HepG2 (cell line): ENCODE data around the gene MKS1. TPM values are rescaled to one million over a fixed set of nuclear protein-coding genes. Genes with fewer than 3 reads are reported as not detected.

ENCODE experiments used
- EEA1 ChIP-seq: sonication (generic); formaldehyde crosslinking; IDR thresholded peaks from 2 replicates; pipeline ENCODE4 v1.5.1; 2020; ENCODE audit warnings: mild to moderate bottlenecking, missing genetic modification reagents, borderline replicate concordance
- ONECUT2 ChIP-seq: sonication (generic); formaldehyde crosslinking; IDR thresholded peaks from 2 replicates; pipeline ENCODE4 v1.4.0; 2020; ENCODE audit warnings: missing genetic modification reagents
- PHF8 ChIP-seq: sonication (generic); formaldehyde crosslinking; IDR thresholded peaks from 2 replicates; pipeline ENCODE4 v1.5.0; 2020; ENCODE audit warnings: missing genetic modification reagents
- RXRB ChIP-seq: IDR thresholded peaks from 2 replicates; pipeline ENCODE4 v1.6.1; 2016; ENCODE audit warnings: borderline replicate concordance, missing genetic modification reagents, missing compliant biosample characterization
- SIX1 ChIP-seq: sonication (generic); formaldehyde crosslinking; IDR thresholded peaks from 2 replicates; pipeline ENCODE4 v1.4.0; 2020; ENCODE audit warnings: missing genetic modification reagents, borderline replicate concordance
- SNRNP70 ChIP-seq: fragments of 200-400 bp; formaldehyde crosslinking; IDR thresholded peaks from 2 replicates; pipeline ENCODE4 v1.6.1; 2017; ENCODE audit warnings: mild to moderate bottlenecking, low read depth, low read length, moderate library complexity
- TBL1XR1 ChIP-seq: fragments of 150-350 bp; IDR thresholded peaks from 2 replicates; pipeline ENCODE4 v1.6.1; 2014; ENCODE audit warnings: borderline replicate concordance, low read length; ENCODE audit not compliant: partially characterized antibody
- YY1 ChIP-seq: IDR thresholded peaks from 2 replicates; pipeline ENCODE4 v1.6.1; 2011; ENCODE audit warnings: low read length, low read depth, moderate library complexity, mild to moderate bottlenecking; ENCODE audit not compliant: insufficient read depth, insufficient replicate concordance
- ZNF232 ChIP-seq: sonication (generic); formaldehyde crosslinking; IDR thresholded peaks from 2 replicates; pipeline ENCODE4 v1.4.0; 2020; ENCODE audit warnings: missing genetic modification reagents, borderline replicate concordance
- ZNF292 ChIP-seq: sonication (generic); formaldehyde crosslinking; IDR thresholded peaks from 2 replicates; pipeline ENCODE4 v1.8.1; 2022; ENCODE audit warnings: mild to moderate bottlenecking, low read depth, missing genetic modification reagents, borderline replicate concordance
- ZNF33A ChIP-seq: sonication (generic); formaldehyde crosslinking; IDR thresholded peaks from 2 replicates; pipeline ENCODE4 v1.5.1; 2020; ENCODE audit warnings: missing genetic modification reagents, mild to moderate bottlenecking, moderate library complexity, borderline replicate concordance
- ZSCAN22 ChIP-seq: sonication (generic); formaldehyde crosslinking; IDR thresholded peaks from 2 replicates; pipeline ENCODE4 v1.4.0; 2020; ENCODE audit warnings: mild to moderate bottlenecking, missing genetic modification reagents
- polyA plus RNA-seq, 8 experiments: library from polyadenylated mRNA; depleted of rRNA in 3 of 8; stranded (reverse) in 7 of 8; unstranded in 1 of 8; fragments of >200 nt; fragmentation: Illumina TruSeq in 4 of 8; extraction: Trizol in 4 of 8; gene quantifications; 2 replicates each; pipeline versions ENCODE4 v1.2.1 to v1.2.3, GENCODE V29; 2011 to 2016; ENCODE audit warnings: low read depth in 4 of 8, missing spikeins in 1 of 8, mixed read lengths in 1 of 8; ENCODE audit not compliant: insufficient read depth in 1 of 8
- total RNA-seq, 5 experiments: library from RNA; depleted of rRNA; stranded (reverse); fragments of >200 nt; fragmentation: Illumina TruSeq; extraction: Trizol; gene quantifications; 2 replicates each; pipeline ENCODE4 v1.2.3, GENCODE V29; 2016; ENCODE audit warnings: low read depth in 1 of 5
- TF ChIP-seq, protein P1 (sequence below): sonication (generic); formaldehyde crosslinking; IDR thresholded peaks from 2 replicates; pipeline ENCODE4 v1.4.0; 2020; ENCODE audit warnings: missing genetic modification reagents, mild to moderate bottlenecking, borderline replicate concordance
- TF ChIP-seq, protein P2 (sequence below): sonication (generic); formaldehyde crosslinking; IDR thresholded peaks from 2 replicates; pipeline ENCODE4 v1.4.0; 2020; ENCODE audit warnings: missing genetic modification reagents
- TF ChIP-seq, protein P3 (sequence below), 2 experiments: sonication (generic) in 1 of 2; formaldehyde crosslinking in 1 of 2; IDR thresholded peaks; 2 replicates each; pipeline versions ENCODE4 v1.6.1 to v1.9.0; 2014 to 2022; ENCODE audit warnings: antibody characterized with exemption in 1 of 2, borderline replicate concordance in 1 of 2, inconsistent platforms in 1 of 2, low read depth in 1 of 2, missing genetic modification reagents in 1 of 2
- TF ChIP-seq, protein P4 (sequence below): sonication (generic); formaldehyde crosslinking; IDR thresholded peaks from 2 replicates; pipeline ENCODE4 v1.9.0; 2021; ENCODE audit warnings: missing genetic modification reagents, borderline replicate concordance
- TF ChIP-seq, protein P5 (sequence below): sonication (generic); formaldehyde crosslinking; IDR thresholded peaks from 2 replicates; pipeline ENCODE4 v1.8.0; 2022; ENCODE audit warnings: mild to moderate bottlenecking, missing genetic modification reagents

The MKS1 gene
- total and polyA plus RNA-seq, 2 of the 13 experiments (the other 11 are each of a cell fraction or from before 2014, with no cell fraction given): 16.1 to 26.3 TPM

DNA sequence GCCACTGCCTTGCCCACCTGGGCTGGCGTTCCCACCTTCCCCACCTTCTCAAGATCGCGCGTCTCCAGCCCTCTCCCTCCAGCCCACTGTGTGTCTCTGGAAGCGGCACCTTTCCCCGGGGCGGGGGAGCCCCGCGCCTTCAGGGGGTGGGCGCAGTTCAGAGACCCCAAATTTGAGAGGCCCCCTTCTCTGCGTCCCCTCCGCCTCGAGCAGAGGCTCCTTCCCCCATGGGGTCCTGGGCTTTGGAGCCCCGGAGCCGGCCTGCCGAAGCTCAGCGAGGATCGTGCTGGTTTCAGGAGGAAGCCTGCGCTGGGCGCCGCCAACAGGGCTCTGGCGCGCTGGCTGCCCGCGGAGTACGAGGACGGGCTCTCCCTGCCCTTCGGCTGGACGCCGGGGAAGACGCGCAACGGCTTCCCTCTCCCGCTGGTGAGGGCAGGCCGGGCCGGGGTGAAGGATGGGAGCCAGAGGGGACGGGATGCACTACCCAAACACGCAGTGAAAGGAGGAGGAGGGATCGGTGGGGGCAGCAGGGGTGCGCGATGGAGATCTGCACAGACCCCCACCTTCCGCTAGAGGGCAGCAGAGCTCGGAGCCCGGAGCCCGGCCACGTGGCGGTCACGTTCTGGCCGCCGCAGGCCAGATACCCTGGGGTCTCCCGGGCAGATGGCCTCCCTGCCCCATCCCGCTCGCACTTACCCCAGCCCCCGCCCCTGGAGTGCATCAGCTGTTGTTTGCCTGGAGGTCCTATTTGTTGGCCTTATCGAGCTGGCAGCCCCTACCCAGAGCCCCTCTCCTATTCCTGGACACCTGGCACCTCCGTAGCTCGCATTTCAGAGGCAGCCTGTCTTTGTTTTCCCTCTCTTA lies 30.4 kb upstream of the MKS1 start (continued):
- TF ChIP-seq, protein P1, sequence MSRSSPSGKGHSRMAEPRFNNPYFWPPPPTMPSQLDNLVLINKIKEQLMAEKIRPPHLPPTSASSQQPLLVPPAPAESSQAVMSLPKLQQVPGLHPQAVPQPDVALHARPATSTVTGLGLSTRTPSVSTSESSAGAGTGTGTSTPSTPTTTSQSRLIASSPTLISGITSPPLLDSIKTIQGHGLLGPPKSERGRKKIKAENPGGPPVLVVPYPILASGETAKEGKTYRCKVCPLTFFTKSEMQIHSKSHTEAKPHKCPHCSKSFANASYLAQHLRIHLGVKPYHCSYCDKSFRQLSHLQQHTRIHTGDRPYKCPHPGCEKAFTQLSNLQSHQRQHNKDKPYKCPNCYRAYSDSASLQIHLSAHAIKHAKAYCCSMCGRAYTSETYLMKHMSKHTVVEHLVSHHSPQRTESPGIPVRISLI (CRISPR knock-in tag): no peak
- TF ChIP-seq, protein P2, sequence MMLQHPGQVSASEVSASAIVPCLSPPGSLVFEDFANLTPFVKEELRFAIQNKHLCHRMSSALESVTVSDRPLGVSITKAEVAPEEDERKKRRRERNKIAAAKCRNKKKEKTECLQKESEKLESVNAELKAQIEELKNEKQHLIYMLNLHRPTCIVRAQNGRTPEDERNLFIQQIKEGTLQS (CRISPR knock-in tag): 0 out of 2 replicates have a peak, but pooled peaks have one; percentile 34
- TF ChIP-seq YY1 (peak; percentile 31), TBL1XR1 (no peak), ONECUT2 (peak; percentile 41; the same call in 1 of the 2 replicates), ZNF33A (CRISPR knock-in tag) (no peak), RXRB (CRISPR knock-in tag) (peak; percentile 44; the same call in 1 of the 2 replicates), SNRNP70 (no peak), ZNF292 (CRISPR knock-in tag) (no peak), ZNF232 (CRISPR knock-in tag) (peak; percentile 92; the same call in 1 of the 2 replicates), EEA1 (CRISPR knock-in tag) (peak; percentile 93), SIX1 (CRISPR knock-in tag) (no peak), PHF8 (CRISPR knock-in tag) (no peak), ZSCAN22 (no peak; the same call in 1 of the 2 replicates)
- TF ChIP-seq, protein P3, sequence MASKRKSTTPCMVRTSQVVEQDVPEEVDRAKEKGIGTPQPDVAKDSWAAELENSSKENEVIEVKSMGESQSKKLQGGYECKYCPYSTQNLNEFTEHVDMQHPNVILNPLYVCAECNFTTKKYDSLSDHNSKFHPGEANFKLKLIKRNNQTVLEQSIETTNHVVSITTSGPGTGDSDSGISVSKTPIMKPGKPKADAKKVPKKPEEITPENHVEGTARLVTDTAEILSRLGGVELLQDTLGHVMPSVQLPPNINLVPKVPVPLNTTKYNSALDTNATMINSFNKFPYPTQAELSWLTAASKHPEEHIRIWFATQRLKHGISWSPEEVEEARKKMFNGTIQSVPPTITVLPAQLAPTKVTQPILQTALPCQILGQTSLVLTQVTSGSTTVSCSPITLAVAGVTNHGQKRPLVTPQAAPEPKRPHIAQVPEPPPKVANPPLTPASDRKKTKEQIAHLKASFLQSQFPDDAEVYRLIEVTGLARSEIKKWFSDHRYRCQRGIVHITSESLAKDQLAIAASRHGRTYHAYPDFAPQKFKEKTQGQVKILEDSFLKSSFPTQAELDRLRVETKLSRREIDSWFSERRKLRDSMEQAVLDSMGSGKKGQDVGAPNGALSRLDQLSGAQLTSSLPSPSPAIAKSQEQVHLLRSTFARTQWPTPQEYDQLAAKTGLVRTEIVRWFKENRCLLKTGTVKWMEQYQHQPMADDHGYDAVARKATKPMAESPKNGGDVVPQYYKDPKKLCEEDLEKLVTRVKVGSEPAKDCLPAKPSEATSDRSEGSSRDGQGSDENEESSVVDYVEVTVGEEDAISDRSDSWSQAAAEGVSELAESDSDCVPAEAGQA (IDR thresholded peaks at IDR 0.05; ENCODE audit: low read depth): no peak
- TF ChIP-seq, protein P3 (CRISPR knock-in tag; IDR thresholded peaks at IDR 0.05; ENCODE audit: borderline replicate concordance): peak; percentile 54; the same call in 1 of the 2 replicates
- TF ChIP-seq, protein P4, sequence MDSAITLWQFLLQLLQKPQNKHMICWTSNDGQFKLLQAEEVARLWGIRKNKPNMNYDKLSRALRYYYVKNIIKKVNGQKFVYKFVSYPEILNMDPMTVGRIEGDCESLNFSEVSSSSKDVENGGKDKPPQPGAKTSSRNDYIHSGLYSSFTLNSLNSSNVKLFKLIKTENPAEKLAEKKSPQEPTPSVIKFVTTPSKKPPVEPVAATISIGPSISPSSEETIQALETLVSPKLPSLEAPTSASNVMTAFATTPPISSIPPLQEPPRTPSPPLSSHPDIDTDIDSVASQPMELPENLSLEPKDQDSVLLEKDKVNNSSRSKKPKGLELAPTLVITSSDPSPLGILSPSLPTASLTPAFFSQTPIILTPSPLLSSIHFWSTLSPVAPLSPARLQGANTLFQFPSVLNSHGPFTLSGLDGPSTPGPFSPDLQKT (CRISPR knock-in tag): no peak
- TF ChIP-seq, protein P5, sequence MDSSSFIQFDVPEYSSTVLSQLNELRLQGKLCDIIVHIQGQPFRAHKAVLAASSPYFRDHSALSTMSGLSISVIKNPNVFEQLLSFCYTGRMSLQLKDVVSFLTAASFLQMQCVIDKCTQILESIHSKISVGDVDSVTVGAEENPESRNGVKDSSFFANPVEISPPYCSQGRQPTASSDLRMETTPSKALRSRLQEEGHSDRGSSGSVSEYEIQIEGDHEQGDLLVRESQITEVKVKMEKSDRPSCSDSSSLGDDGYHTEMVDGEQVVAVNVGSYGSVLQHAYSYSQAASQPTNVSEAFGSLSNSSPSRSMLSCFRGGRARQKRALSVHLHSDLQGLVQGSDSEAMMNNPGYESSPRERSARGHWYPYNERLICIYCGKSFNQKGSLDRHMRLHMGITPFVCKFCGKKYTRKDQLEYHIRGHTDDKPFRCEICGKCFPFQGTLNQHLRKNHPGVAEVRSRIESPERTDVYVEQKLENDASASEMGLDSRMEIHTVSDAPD (CRISPR knock-in tag): 0 out of 2 replicates have a peak, but pooled peaks have one; percentile 83
